ENCODE measurements around the gene ADAMTS17. TPM values are rescaled to one million over a fixed set of nuclear protein-coding genes. Genes with fewer than 3 reads are reported as not detected.

ADAMTS17 gene
- total RNA-seq, 6 experiments from 2014 or later: 14.6 to 34.7 (median 24.2) TPM

GRCh38 chr15:100337096-100338044 lies 4.4 kb downstream of the ADAMTS17 start:
- no peak for DNase-seq
- H3K27ac ChIP-seq: no peak overlapping the region
- H3K9me3 ChIP-seq: no peaks in the 10 kb centered on the region
- intact Hi-C loops (cut with DNase I): loop anchor here (5.0 to 10.0 kb wide), 2 partner anchors 403 to 405 kb away; no protein-coding TSS in a partner anchor
- no peak for ATAC-seq
- H3K27me3 ChIP-seq: no peaks in the 10 kb centered on the region
- peaks cover 0 to 12% (median 0%) of the 10 kb centered on the region in 4 donors for H3K4me1 ChIP-seq
- no peak overlapping the region for H3K4me3 ChIP-seq
- WGBS (ENCODE audit: insufficient coverage, low coverage, low lambda C conversion rate, missing lambda C conversion rate): 91% methylated on average over 8 of the region's 17 CpGs
- TF ChIP-seq POLR2A (IDR thresholded peaks at IDR 0.05) (no peak), CTCF (IDR thresholded peaks at IDR 0.05) (no peak)
- H3K36me3 ChIP-seq: no peaks in the 10 kb centered on the region

- no peak overlapping the region for H3K27ac ChIP-seq
- DNase-seq: no peak
- H3K36me3 ChIP-seq: no peaks in the 10 kb centered on the region
- intact Hi-C loops (cut with DNase I): loop anchor here (5.0 to 10.0 kb wide), 2 partner anchors 401 to 404 kb away; no protein-coding TSS in a partner anchor
- 62% methylated on average over 6 of the region's 6 CpGs for WGBS (ENCODE audit: insufficient coverage, low coverage, low lambda C conversion rate, missing lambda C conversion rate)
- H3K9me3 ChIP-seq: no peaks in the 10 kb centered on the region
- TF ChIP-seq CTCF (IDR thresholded peaks at IDR 0.05): no peak
- no peak for TF ChIP-seq POLR2A (IDR thresholded peaks at IDR 0.05)
- H3K4me1 ChIP-seq: peaks cover 0 to 8% (median 0%) of the 10 kb centered on the region in 4 donors
- no peaks in the 10 kb centered on the region for H3K27me3 ChIP-seq
- no peak overlapping the region for H3K4me3 ChIP-seq
- ATAC-seq: no peak
These were observed 5.7 kb downstream of the ADAMTS17 start for GRCh38 chr15:100336061-100336460.

GRCh38 chr15:100335335-100335999 lies 6.3 kb downstream of the ADAMTS17 start:
- no peak for ATAC-seq
- intact Hi-C loops (cut with DNase I): loop anchor here (5.0 to 10.0 kb wide), 2 partner anchors 401 to 403 kb away; no protein-coding TSS in a partner anchor
- Histone ChIP-seq H3K9me3 (no peaks in the 10 kb centered on the region), H3K4me1 (peaks cover 0 to 5% (median 0%) of the 10 kb centered on the region in 4 donors), H3K27me3 (no peaks in the 10 kb centered on the region), H3K4me3 (no peak overlapping the region), H3K27ac (no peak overlapping the region), H3K36me3 (no peaks in the 10 kb centered on the region)
- WGBS (ENCODE audit: insufficient coverage, low coverage, low lambda C conversion rate, missing lambda C conversion rate): 86% methylated on average over 6 of the region's 9 CpGs
- DNase-seq: no peak
- TF ChIP-seq POLR2A (IDR thresholded peaks at IDR 0.05) (no peak), CTCF (IDR thresholded peaks at IDR 0.05) (no peak)

GRCh38 chr15:100334905-100335304 lies 6.9 kb downstream of the ADAMTS17 start:
- DNase-seq: no peak
- intact Hi-C loops (cut with DNase I): loop anchor here (5.0 to 10.0 kb wide), 2 partner anchors 400 to 403 kb away; no protein-coding TSS in a partner anchor

More at GRCh38 chr15:100334905-100335304, 6.9 kb downstream of the ADAMTS17 start:
- H3K4me1 ChIP-seq: no peaks in the 10 kb centered on the region
- no peaks in the 10 kb centered on the region for H3K36me3 ChIP-seq
- no peak for ATAC-seq
- H3K27ac ChIP-seq: no peak overlapping the region
- 66% methylated on average over 10 of the region's 11 CpGs for WGBS (ENCODE audit: insufficient coverage, low coverage, low lambda C conversion rate, missing lambda C conversion rate)
- TF ChIP-seq CTCF (IDR thresholded peaks at IDR 0.05) (no peak), POLR2A (IDR thresholded peaks at IDR 0.05) (no peak)
- no peak overlapping the region for H3K4me3 ChIP-seq
- no peaks in the 10 kb centered on the region for H3K27me3 ChIP-seq
- H3K9me3 ChIP-seq: no peaks in the 10 kb centered on the region

All from right lobe of liver (tissue), 6 donors.